ENCODE results near the gene CEMIP. TPM values are rescaled to one million over a fixed set of nuclear protein-coding genes. Genes with fewer than 3 reads are reported as not detected.

Gene CEMIP
- total and polyA plus RNA-seq, 11 donors, result 0.04 to 9.6 (median 0.19) TPM

DNA sequence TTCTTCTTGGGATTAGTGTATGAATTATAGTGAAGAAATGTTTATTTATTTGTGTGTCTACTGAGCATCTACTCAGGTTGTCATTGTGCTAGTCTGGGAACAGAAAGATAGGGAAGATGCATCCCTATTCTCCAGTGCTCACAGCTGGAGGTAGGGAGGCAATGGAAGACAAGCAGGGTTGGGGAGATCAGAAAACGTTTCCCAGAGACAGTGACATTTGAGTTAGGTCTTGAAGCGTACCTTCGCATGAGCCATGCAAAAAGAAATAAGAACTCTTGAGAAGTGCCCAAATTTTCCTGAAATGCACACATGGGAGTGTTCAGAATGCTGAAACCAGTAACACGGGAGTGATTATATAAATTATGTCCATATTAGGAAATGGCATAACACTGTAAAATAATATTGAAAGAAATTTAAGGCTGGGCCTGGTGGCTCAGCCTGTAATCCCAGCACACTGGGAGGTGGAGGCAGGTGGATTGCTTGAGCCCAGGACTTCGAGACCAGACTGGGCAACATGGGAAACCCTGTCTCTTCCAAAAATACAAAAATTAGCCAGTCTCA, 5.3 kb upstream of the CEMIP start:
- H3K36me3 ChIP-seq, result no peaks in the 10 kb centered on the region
- intact Hi-C loops (cut with DNase I), result loop anchor here in 3 of 10 donors (5.0 to 10.0 kb wide), 2 partner anchors 152 to 159 kb away; no protein-coding TSS in a partner anchor
- H3K4me3 ChIP-seq, result no peak overlapping the region
- H3K27ac ChIP-seq, result no peak overlapping the region
- no peak for ATAC-seq
- no peak for DNase-seq
- TF ChIP-seq, protein P1, sequence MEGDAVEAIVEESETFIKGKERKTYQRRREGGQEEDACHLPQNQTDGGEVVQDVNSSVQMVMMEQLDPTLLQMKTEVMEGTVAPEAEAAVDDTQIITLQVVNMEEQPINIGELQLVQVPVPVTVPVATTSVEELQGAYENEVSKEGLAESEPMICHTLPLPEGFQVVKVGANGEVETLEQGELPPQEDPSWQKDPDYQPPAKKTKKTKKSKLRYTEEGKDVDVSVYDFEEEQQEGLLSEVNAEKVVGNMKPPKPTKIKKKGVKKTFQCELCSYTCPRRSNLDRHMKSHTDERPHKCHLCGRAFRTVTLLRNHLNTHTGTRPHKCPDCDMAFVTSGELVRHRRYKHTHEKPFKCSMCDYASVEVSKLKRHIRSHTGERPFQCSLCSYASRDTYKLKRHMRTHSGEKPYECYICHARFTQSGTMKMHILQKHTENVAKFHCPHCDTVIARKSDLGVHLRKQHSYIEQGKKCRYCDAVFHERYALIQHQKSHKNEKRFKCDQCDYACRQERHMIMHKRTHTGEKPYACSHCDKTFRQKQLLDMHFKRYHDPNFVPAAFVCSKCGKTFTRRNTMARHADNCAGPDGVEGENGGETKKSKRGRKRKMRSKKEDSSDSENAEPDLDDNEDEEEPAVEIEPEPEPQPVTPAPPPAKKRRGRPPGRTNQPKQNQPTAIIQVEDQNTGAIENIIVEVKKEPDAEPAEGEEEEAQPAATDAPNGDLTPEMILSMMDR (IDR thresholded peaks at IDR 0.05), result no peak
- TF ChIP-seq POLR2A (IDR thresholded peaks at IDR 0.05), result no peak
- peaks cover 2 to 29% (median 15%) of the 10 kb centered on the region in 12 donors for H3K4me1 ChIP-seq
- no peaks in the 10 kb centered on the region for H3K9me3 ChIP-seq
- 76 to 81% (median 79%) methylated on average over 5 of the region's 5 CpGs for WGBS, 4 donors
- H3K27me3 ChIP-seq, result peaks cover 0 to 16% (median 7%) of the 10 kb centered on the region in 9 donors

DNA sequence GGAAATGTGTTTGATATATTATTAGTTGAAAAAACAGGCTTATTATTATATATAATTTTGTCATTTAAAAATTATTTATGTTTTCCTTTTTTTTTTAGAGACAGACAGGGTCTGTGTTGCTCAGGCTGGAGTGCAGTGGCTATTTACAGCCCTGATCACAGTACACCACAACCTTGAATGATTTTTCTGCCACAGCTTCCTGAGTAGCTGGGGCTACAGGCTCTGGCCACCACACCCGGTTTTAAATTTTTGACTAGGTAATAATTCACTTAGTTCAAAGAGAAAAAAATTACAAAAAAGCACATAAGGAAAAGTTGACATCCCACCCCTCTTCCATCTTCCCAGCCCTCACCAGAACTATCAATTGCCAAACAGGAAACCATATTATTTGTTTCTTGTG, 4.7 kb upstream of the CEMIP start:
- Histone ChIP-seq H3K4me3 (no peak overlapping the region), H3K36me3 (no peaks in the 10 kb centered on the region), H3K27me3 (peaks cover 0 to 22% (median 9%) of the 10 kb centered on the region in 9 donors), H3K9me3 (no peaks in the 10 kb centered on the region), H3K27ac (no peak overlapping the region), H3K4me1 (peaks cover 2 to 35% (median 19%) of the 10 kb centered on the region in 12 donors)
- ATAC-seq (no peak), DNase-seq (no peak)
- TF ChIP-seq, protein P1 (IDR thresholded peaks at IDR 0.05), result no peak
- no peak for TF ChIP-seq POLR2A (IDR thresholded peaks at IDR 0.05)
- intact Hi-C loops (cut with DNase I), result loop anchor here in 3 of 10 donors (5.0 to 10.0 kb wide), 2 partner anchors 152 to 160 kb away; no protein-coding TSS in a partner anchor
- 53 to 63% (median 62%) methylated on average over 1 of the region's 1 CpG for WGBS, 4 donors

DNA sequence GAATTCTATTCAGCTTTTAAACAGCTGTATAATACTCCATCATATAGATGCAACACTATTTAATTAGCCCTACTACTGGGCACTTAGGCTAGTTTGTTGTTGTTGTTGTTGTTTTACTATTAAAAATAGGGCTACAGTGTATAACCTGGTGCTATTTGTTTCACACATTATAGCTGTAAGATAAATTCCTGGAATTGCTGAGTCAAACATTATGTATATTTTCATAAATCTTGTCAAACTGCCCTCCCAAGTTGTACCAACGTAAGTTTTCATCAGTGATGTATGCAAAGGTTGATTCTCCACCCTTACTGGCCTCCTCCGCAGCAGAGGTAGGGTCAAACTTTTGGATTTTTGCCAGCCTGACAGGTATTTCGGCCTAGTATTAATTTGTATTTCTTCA, 3.8 kb upstream of the CEMIP start:
- WGBS, 4 donors, result 96 to 100% (median 98%) methylated on average over 3 of the region's 3 CpGs
- DNase-seq, result no peak

More for the DNA sequence above, 3.8 kb upstream of the CEMIP start:
- Histone ChIP-seq H3K27me3 (peaks cover 0 to 31% (median 17%) of the 10 kb centered on the region in 9 donors), H3K9me3 (no peaks in the 10 kb centered on the region), H3K4me3 (no peak overlapping the region), H3K27ac (no peak overlapping the region), H3K4me1 (peaks cover 2 to 43% (median 28%) of the 10 kb centered on the region in 12 donors), H3K36me3 (no peaks in the 10 kb centered on the region)
- TF ChIP-seq POLR2A (IDR thresholded peaks at IDR 0.05), result no peak
- TF ChIP-seq, protein P1 (IDR thresholded peaks at IDR 0.05), result no peak
- no peak for ATAC-seq
- intact Hi-C loops (cut with DNase I), result loop anchor here in 8 of 10 donors (5.0 to 10.0 kb wide), 7 partner anchors 153 to 318 kb away; no protein-coding TSS in a partner anchor
